ENCODE data around the gene MRPL41. TPM values are rescaled to one million over a fixed set of nuclear protein-coding genes. Genes with fewer than 3 reads are reported as not detected.
"Not testable (repeated sequence)": the region's sequence is repeated elsewhere in the genome, so short reads cannot be mapped to it uniquely, and the experiment has no call there.

Gene MRPL41
- total RNA-seq, 2 donors from 2014 or later, result 35.9 to 48.6 TPM

- no peaks in the 10 kb centered on the region for H3K9me3 Mint-ChIP-seq
- H3K4me1 Mint-ChIP-seq (ENCODE audit: low read depth in 2 of 2), result peaks cover 5 to 19% of the 10 kb centered on the region in 2 donors
- H3K27me3 Mint-ChIP-seq, result no peaks in the 10 kb centered on the region
- H3K4me3 Mint-ChIP-seq, result peak overlapping the region; percentile 91
- peaks cover 8% of the 10 kb centered on the region for H3K36me3 Mint-ChIP-seq
- no peak for DNase-seq (ENCODE audit: low spot score)
- peak overlapping the region; percentile 51 to 75 for H3K27ac Mint-ChIP-seq
- ATAC-seq, result peak; percentile 1 to 10
Observed at GRCh38 chr9:137552022-137552768, 516 bp downstream of the MRPL41 start.

GRCh38 chr9:137553654-137554053, 2.0 kb downstream of the MRPL41 start:
- peaks cover 5 to 19% of the 10 kb centered on the region in 2 donors for H3K4me1 Mint-ChIP-seq (ENCODE audit: low read depth in 2 of 2)

GRCh38 chr9:137554349-137554748, 2.7 kb downstream of the MRPL41 start:
- Mint-ChIP-seq H3K36me3 (peaks cover 8% of the 10 kb centered on the region), H3K27me3 (no peaks in the 10 kb centered on the region), H3K27ac (no peak overlapping the region), H3K4me3 (no peak overlapping the region), H3K9me3 (no peaks in the 10 kb centered on the region), H3K4me1 (ENCODE audit: low read depth in 2 of 2) (peaks cover 5 to 19% of the 10 kb centered on the region in 2 donors)
- ATAC-seq (no peak), DNase-seq (ENCODE audit: low spot score) (no peak)

More at GRCh38 chr9:137553654-137554053, 2.0 kb downstream of the MRPL41 start:
- H3K4me3 Mint-ChIP-seq; DNase-seq (ENCODE audit: low spot score); H3K9me3 Mint-ChIP-seq; H3K27me3 Mint-ChIP-seq; H3K27ac Mint-ChIP-seq; ATAC-seq; H3K36me3 Mint-ChIP-seq: not testable (repeated sequence)

GRCh38 chr9:137555179-137555578, 3.5 kb downstream of the MRPL41 start:
- no peaks in the 10 kb centered on the region for H3K9me3 Mint-ChIP-seq
- DNase-seq (ENCODE audit: low spot score) (no peak), ATAC-seq (no peak)
- H3K4me1 Mint-ChIP-seq (ENCODE audit: low read depth in 2 of 2), result peaks cover 5 to 14% of the 10 kb centered on the region in 2 donors
- H3K27ac Mint-ChIP-seq, result no peak overlapping the region
- H3K36me3 Mint-ChIP-seq, result peaks cover 14% of the 10 kb centered on the region
- H3K4me3 Mint-ChIP-seq, result no peak overlapping the region
- no peaks in the 10 kb centered on the region for H3K27me3 Mint-ChIP-seq

- H3K27ac Mint-ChIP-seq, result no peak overlapping the region
- DNase-seq (ENCODE audit: low spot score) (no peak), ATAC-seq (no peak)
- no peaks in the 10 kb centered on the region for H3K27me3 Mint-ChIP-seq
- H3K4me1 Mint-ChIP-seq (ENCODE audit: low read depth in 2 of 2), result peaks cover 5 to 12% of the 10 kb centered on the region in 2 donors
- peaks cover 14% of the 10 kb centered on the region for H3K36me3 Mint-ChIP-seq
- H3K9me3 Mint-ChIP-seq, result no peaks in the 10 kb centered on the region
- no peak overlapping the region for H3K4me3 Mint-ChIP-seq
Observed at GRCh38 chr9:137556069-137556838, 4.6 kb downstream of the MRPL41 start.

GRCh38 chr9:137558127-137558526, 6.4 kb downstream of the MRPL41 start:
- no peaks in the 10 kb centered on the region for H3K27me3 Mint-ChIP-seq
- ATAC-seq, result no peak
- H3K27ac Mint-ChIP-seq, result no peak overlapping the region
- H3K4me3 Mint-ChIP-seq, result no peak overlapping the region
- H3K9me3 Mint-ChIP-seq, result no peaks in the 10 kb centered on the region
- H3K4me1 Mint-ChIP-seq (ENCODE audit: low read depth in 2 of 2), result peaks cover 0 to 10% of the 10 kb centered on the region in 2 donors
- DNase-seq (ENCODE audit: low spot score), result no peak
- peaks cover 14% of the 10 kb centered on the region for H3K36me3 Mint-ChIP-seq

- Mint-ChIP-seq H3K27me3 (no peaks in the 10 kb centered on the region), H3K4me1 (ENCODE audit: low read depth in 2 of 2) (peaks cover 0 to 14% of the 10 kb centered on the region in 2 donors), H3K4me3 (no peak overlapping the region), H3K36me3 (peaks cover 13% of the 10 kb centered on the region), H3K27ac (peak overlapping the region in 1 of 2 donors; percentile 47), H3K9me3 (no peaks in the 10 kb centered on the region)
- ATAC-seq, result no peak
- no peak for DNase-seq (ENCODE audit: low spot score)
Observed at GRCh38 chr9:137564134-137564533, 12.5 kb downstream of the MRPL41 start.

GRCh38 chr9:137564817-137565411, 13.2 kb downstream of the MRPL41 start:
- H3K9me3 Mint-ChIP-seq, result no peaks in the 10 kb centered on the region
- no peak overlapping the region for H3K4me3 Mint-ChIP-seq
- peaks cover 8% of the 10 kb centered on the region for H3K36me3 Mint-ChIP-seq
- H3K4me1 Mint-ChIP-seq (ENCODE audit: low read depth in 2 of 2), result peaks cover 0 to 18% of the 10 kb centered on the region in 2 donors
- H3K27me3 Mint-ChIP-seq, result no peaks in the 10 kb centered on the region
- peak overlapping the region in 1 of 2 donors; percentile 47 for H3K27ac Mint-ChIP-seq
- no peak for DNase-seq (ENCODE audit: low spot score)
- ATAC-seq, result peak; percentile 36 to 51

- not testable (repeated sequence) for H3K27me3 Mint-ChIP-seq; H3K27ac Mint-ChIP-seq; DNase-seq (ENCODE audit: low spot score); ATAC-seq; H3K9me3 Mint-ChIP-seq; H3K4me3 Mint-ChIP-seq
- Mint-ChIP-seq H3K36me3 (peaks cover 23% of the 10 kb centered on the region), H3K4me1 (ENCODE audit: low read depth in 2 of 2) (peaks cover 9 to 22% of the 10 kb centered on the region in 2 donors)
Observed at GRCh38 chr9:137568445-137568844, 16.8 kb downstream of the MRPL41 start.

GRCh38 chr9:137569609-137570203, 18.0 kb downstream of the MRPL41 start:
- H3K27ac Mint-ChIP-seq, result no peak overlapping the region
- ATAC-seq (no peak), DNase-seq (ENCODE audit: low spot score) (no peak)
- peaks cover 9 to 18% of the 10 kb centered on the region in 2 donors for H3K4me1 Mint-ChIP-seq (ENCODE audit: low read depth in 2 of 2)
- peaks cover 18% of the 10 kb centered on the region for H3K36me3 Mint-ChIP-seq
- no peaks in the 10 kb centered on the region for H3K27me3 Mint-ChIP-seq
- no peaks in the 10 kb centered on the region for H3K9me3 Mint-ChIP-seq
- no peak overlapping the region for H3K4me3 Mint-ChIP-seq

GRCh38 chr9:137570566-137570965, 18.9 kb downstream of the MRPL41 start:
- H3K4me1 Mint-ChIP-seq (ENCODE audit: low read depth in 2 of 2), result peaks cover 16 to 27% of the 10 kb centered on the region in 2 donors

GRCh38 chr9:137574192-137574591, 22.5 kb downstream of the MRPL41 start:
- no peak for DNase-seq (ENCODE audit: low spot score)
- Mint-ChIP-seq H3K4me1 (ENCODE audit: low read depth in 2 of 2) (peaks cover 35 to 38% of the 10 kb centered on the region in 2 donors), H3K4me3 (no peak overlapping the region), H3K27me3 (no peaks in the 10 kb centered on the region), H3K36me3 (peaks cover 28% of the 10 kb centered on the region), H3K9me3 (no peaks in the 10 kb centered on the region), H3K27ac (no peak overlapping the region)
- ATAC-seq, result no peak

More at GRCh38 chr9:137570566-137570965, 18.9 kb downstream of the MRPL41 start:
- Mint-ChIP-seq H3K27ac (no peak overlapping the region), H3K36me3 (peaks cover 24% of the 10 kb centered on the region), H3K9me3 (no peaks in the 10 kb centered on the region), H3K27me3 (no peaks in the 10 kb centered on the region), H3K4me3 (no peak overlapping the region)
- ATAC-seq (no peak), DNase-seq (ENCODE audit: low spot score) (no peak)

GRCh38 chr9:137575364-137575715, 23.7 kb downstream of the MRPL41 start:
- peaks cover 27% of the 10 kb centered on the region for H3K36me3 Mint-ChIP-seq
- ATAC-seq (no peak), DNase-seq (ENCODE audit: low spot score) (no peak)
- no peaks in the 10 kb centered on the region for H3K27me3 Mint-ChIP-seq
- no peak overlapping the region for H3K4me3 Mint-ChIP-seq
- peak overlapping the region; percentile 9 to 75 for H3K27ac Mint-ChIP-seq
- H3K9me3 Mint-ChIP-seq, result no peaks in the 10 kb centered on the region
- peaks cover 32 to 33% of the 10 kb centered on the region in 2 donors for H3K4me1 Mint-ChIP-seq (ENCODE audit: low read depth in 2 of 2)

Data from natural killer cell treated with Interleukin-12 subunit alpha and Interleukin-12 subunit beta and Interleukin-15 and Interleukin-18, amount 100 ng/mL, for 72 hours (primary cell).